Endothelial cell of umbilical vein (primary cell): ENCODE measurements around the gene NANOGP8.
"Not testable (repeated sequence)": the region's sequence is repeated elsewhere in the genome, so short reads cannot be mapped to it uniquely, and the experiment has no call there.

ENCODE experiments used
- CTCF ChIP-seq, 2 donors: IDR thresholded peaks; 1 replicate in 1 of 2; 2 replicates in 1 of 2; pipeline ENCODE4 v1.5.1; 2011; ENCODE audit warnings: low read length in 2 of 2, mild to moderate bottlenecking in 2 of 2, moderate library complexity in 2 of 2, control low read depth in 1 of 2, inconsistent platforms in 1 of 2, low read depth in 1 of 2; ENCODE audit not compliant: insufficient read depth in 1 of 2; ENCODE audit errors: extremely low read depth in 1 of 2
- EZH2 ChIP-seq: IDR thresholded peaks from 2 replicates; pipeline ENCODE4 v1.6.1; 2012; ENCODE audit warnings: borderline replicate concordance, low read depth, mild to moderate bottlenecking, moderate library complexity, low read length, inconsistent platforms; ENCODE audit not compliant: severe bottlenecking
- GATA2 ChIP-seq: IDR thresholded peaks from 2 replicates; pipeline ENCODE4 v1.7.0; 2011; ENCODE audit warnings: low read depth, mild to moderate bottlenecking, moderate library complexity, mixed read lengths, low read length; ENCODE audit not compliant: insufficient read length, insufficient read depth
- MAX ChIP-seq: IDR thresholded peaks from 2 replicates; pipeline ENCODE4 v1.6.1; 2011; ENCODE audit not compliant: insufficient read depth, insufficient read length

GRCh38 chr15:35082371-35083348, 2.4 kb downstream of the NANOGP8 start:
- TF ChIP-seq CTCF (IDR thresholded peaks at IDR 0.05; ENCODE audit: extremely low read depth in 1 of 2, insufficient read depth in 1 of 2, low read depth in 1 of 2, low read length in 2 of 2); MAX; GATA2; EZH2: not testable (repeated sequence)
